Immature natural killer cell (primary cell): ENCODE measurements around the gene RSRP1. TPM values are rescaled to one million over a fixed set of nuclear protein-coding genes. Genes with fewer than 3 reads are reported as not detected.

ENCODE experiments used
- DNase-seq, 3 donors: peaks; one replicate each; pipeline ENCODE4 v3.0.0; 2022; ENCODE audit warnings: mixed read lengths in 1 of 3
- H3K27ac Mint-ChIP-seq, 6 donors: one replicate each; pipeline ENCODE4 v1.8.0; 2020; ENCODE audit warnings: mixed read lengths in 6 of 6, mild to moderate bottlenecking in 5 of 6, inconsistent platforms in 4 of 6, moderate library complexity in 3 of 6
- H3K27me3 Mint-ChIP-seq, 3 donors: one replicate each; pipeline ENCODE4 v1.8.0; 2020 to 2021; ENCODE audit warnings: low read depth in 3 of 3, mild to moderate bottlenecking in 3 of 3, mixed read lengths in 3 of 3, moderate library complexity in 3 of 3, inconsistent platforms in 1 of 3
- H3K36me3 Mint-ChIP-seq, 3 donors: one replicate each; pipeline ENCODE4 v1.8.0; 2020; ENCODE audit warnings: mixed read lengths in 3 of 3, inconsistent platforms in 2 of 3, mild to moderate bottlenecking in 2 of 3
- H3K4me1 Mint-ChIP-seq, 2 donors: one replicate each; pipeline ENCODE4 v1.8.0; 2020; ENCODE audit warnings: inconsistent platforms in 2 of 2, mild to moderate bottlenecking in 2 of 2, mixed read lengths in 2 of 2, moderate library complexity in 1 of 2
- H3K4me3 Mint-ChIP-seq, 5 donors: one replicate each; pipeline ENCODE4 v1.8.0; 2020; ENCODE audit warnings: mild to moderate bottlenecking in 5 of 5, mixed read lengths in 5 of 5, inconsistent platforms in 3 of 5, moderate library complexity in 3 of 5
- H3K9me3 Mint-ChIP-seq, 6 donors: one replicate each; pipeline ENCODE4 v1.8.0; 2020; ENCODE audit warnings: mild to moderate bottlenecking in 6 of 6, mixed read lengths in 6 of 6, inconsistent platforms in 4 of 6, moderate library complexity in 3 of 6
- polyA plus RNA-seq, 3 donors: library from polyadenylated mRNA; unstranded; fragments of 300-500 nt; fragmentation: Illumina TruSeq; gene quantifications; one replicate each; pipeline ENCODE4 v1.2.3, GENCODE V29; 2021

The RSRP1 gene
- polyA plus RNA-seq, 3 donors from 2014 or later: 23.9 to 70.1 (median 33.4) TPM

GRCh38 chr1:25199819-25200620, 47.2 kb downstream of the RSRP1 start:
- no peak for DNase-seq
- Mint-ChIP-seq H3K27me3 (peaks cover 0 to 5% (median 3%) of the 10 kb centered on the region in 3 donors), H3K4me1 (peaks cover 7 to 12% of the 10 kb centered on the region in 2 donors), H3K9me3 (no peaks in the 10 kb centered on the region), H3K27ac (no peak overlapping the region), H3K4me3 (no peak overlapping the region), H3K36me3 (no peaks in the 10 kb centered on the region)

GRCh38 chr1:25198663-25199252, 48.5 kb downstream of the RSRP1 start:
- no peak for DNase-seq
- no peak overlapping the region for H3K27ac Mint-ChIP-seq
- no peaks in the 10 kb centered on the region for H3K9me3 Mint-ChIP-seq

GRCh38 chr1:25197982-25198662, 49.1 kb downstream of the RSRP1 start:
- Mint-ChIP-seq H3K27me3 (peaks cover 0 to 5% (median 3%) of the 10 kb centered on the region in 3 donors), H3K27ac (peak overlapping the region in 1 of 6 donors; percentile 42), H3K36me3 (no peaks in the 10 kb centered on the region), H3K4me1 (peaks cover 13 to 18% of the 10 kb centered on the region in 2 donors), H3K4me3 (no peak overlapping the region), H3K9me3 (no peaks in the 10 kb centered on the region)
- DNase-seq: no peak

More at GRCh38 chr1:25198663-25199252, 48.5 kb downstream of the RSRP1 start:
- H3K27me3 Mint-ChIP-seq: peaks cover 0 to 5% (median 3%) of the 10 kb centered on the region in 3 donors
- H3K4me3 Mint-ChIP-seq: no peak overlapping the region
- peaks cover 12 to 16% of the 10 kb centered on the region in 2 donors for H3K4me1 Mint-ChIP-seq
- H3K36me3 Mint-ChIP-seq: no peaks in the 10 kb centered on the region

GRCh38 chr1:25197235-25197975, 49.8 kb downstream of the RSRP1 start:
- Mint-ChIP-seq H3K27me3 (peaks cover 0 to 5% (median 3%) of the 10 kb centered on the region in 3 donors), H3K4me1 (peaks cover 13 to 18% of the 10 kb centered on the region in 2 donors), H3K4me3 (no peak overlapping the region), H3K27ac (no peak overlapping the region), H3K9me3 (no peaks in the 10 kb centered on the region), H3K36me3 (no peaks in the 10 kb centered on the region)
- DNase-seq: no peak

GRCh38 chr1:25196830-25197229, 50.4 kb downstream of the RSRP1 start:
- no peak overlapping the region for H3K4me3 Mint-ChIP-seq
- DNase-seq: no peak
- peaks cover 13 to 18% of the 10 kb centered on the region in 2 donors for H3K4me1 Mint-ChIP-seq
- H3K27me3 Mint-ChIP-seq: peaks cover 0 to 5% (median 3%) of the 10 kb centered on the region in 3 donors
- H3K9me3 Mint-ChIP-seq: no peaks in the 10 kb centered on the region
- no peaks in the 10 kb centered on the region for H3K36me3 Mint-ChIP-seq
- no peak overlapping the region for H3K27ac Mint-ChIP-seq

- no peak for DNase-seq
- no peak overlapping the region for H3K4me3 Mint-ChIP-seq
- no peaks in the 10 kb centered on the region for H3K36me3 Mint-ChIP-seq
- peaks cover 0 to 5% (median 1%) of the 10 kb centered on the region in 3 donors for H3K27me3 Mint-ChIP-seq
- H3K27ac Mint-ChIP-seq: no peak overlapping the region
- H3K9me3 Mint-ChIP-seq: no peaks in the 10 kb centered on the region
- peaks cover 13 to 18% of the 10 kb centered on the region in 2 donors for H3K4me1 Mint-ChIP-seq
Observed at GRCh38 chr1:25195835-25196234, 51.4 kb downstream of the RSRP1 start.

DNA sequence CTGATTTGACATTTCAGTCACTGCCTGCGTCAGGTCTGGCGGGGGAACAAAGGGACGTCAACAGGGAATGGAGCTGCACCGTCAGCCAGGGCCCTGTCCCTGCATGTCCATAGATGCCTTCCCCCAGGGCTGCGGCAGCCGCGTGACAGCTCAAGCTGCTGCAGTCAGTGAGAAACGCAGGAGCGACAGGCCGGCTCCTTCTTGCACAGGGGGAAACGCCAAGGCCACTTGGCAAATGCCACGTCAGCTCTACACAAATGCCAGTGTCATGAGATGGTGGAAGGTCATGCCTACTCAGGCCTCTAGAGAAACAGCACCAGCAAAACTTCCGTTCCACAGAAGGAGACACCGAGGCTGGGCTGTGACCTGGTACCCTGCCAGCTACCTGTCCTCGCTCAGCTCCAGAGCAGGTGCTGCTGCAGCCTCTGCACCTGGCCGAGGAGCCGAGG, 52.7 kb downstream of the RSRP1 start:
- Mint-ChIP-seq H3K27ac (no peak overlapping the region), H3K36me3 (no peaks in the 10 kb centered on the region), H3K9me3 (no peaks in the 10 kb centered on the region), H3K27me3 (peaks cover 0 to 3% (median 1%) of the 10 kb centered on the region in 3 donors), H3K4me3 (no peak overlapping the region), H3K4me1 (peaks cover 13 to 18% of the 10 kb centered on the region in 2 donors)
- DNase-seq: no peak

DNA sequence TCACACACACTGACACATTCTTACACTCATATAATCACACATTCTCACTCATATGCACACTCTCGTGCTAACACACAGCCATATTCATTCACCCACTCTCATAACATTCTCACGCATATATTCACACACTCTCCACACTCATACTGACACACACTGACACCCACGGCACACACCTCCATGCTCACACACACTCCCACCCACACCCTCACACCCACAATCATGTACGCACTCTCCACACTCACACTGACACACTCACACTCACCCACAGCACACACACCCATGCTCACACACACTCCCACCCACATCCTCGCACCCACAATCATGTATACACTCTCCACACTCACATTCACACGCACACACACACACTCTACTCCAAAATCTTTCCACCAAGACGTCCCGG, 53.2 kb downstream of the RSRP1 start:
- Mint-ChIP-seq H3K4me1 (peaks cover 13 to 18% of the 10 kb centered on the region in 2 donors), H3K4me3 (no peak overlapping the region), H3K27me3 (peaks cover 0 to 3% (median 1%) of the 10 kb centered on the region in 3 donors), H3K27ac (peak overlapping the region in 4 of 6 donors; percentile 0 to 83 (median 42)), H3K36me3 (no peaks in the 10 kb centered on the region), H3K9me3 (no peaks in the 10 kb centered on the region)
- no peak for DNase-seq

DNA sequence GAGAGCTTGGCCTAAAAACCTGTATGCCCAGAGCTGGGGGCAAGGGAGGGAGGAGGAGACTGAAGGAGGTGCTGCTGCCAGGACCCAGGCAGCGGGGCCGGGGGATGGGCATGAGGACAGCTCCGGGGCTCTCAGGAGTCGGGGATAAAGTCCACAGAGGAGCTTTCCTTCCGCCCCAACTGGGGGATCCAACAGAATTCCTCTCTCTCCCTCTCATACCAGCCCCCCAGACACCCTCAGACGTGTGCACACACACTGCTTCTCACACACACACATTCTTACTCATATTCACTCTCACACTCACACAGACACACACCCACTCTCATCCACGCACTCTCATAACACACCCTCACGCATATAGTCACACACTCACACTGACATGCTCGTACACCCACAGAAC, 54.0 kb downstream of the RSRP1 start:
- Mint-ChIP-seq H3K4me1 (peaks cover 10 to 12% of the 10 kb centered on the region in 2 donors), H3K27me3 (peaks cover 0 to 1% (median 0%) of the 10 kb centered on the region in 3 donors), H3K27ac (peak overlapping the region in 1 of 6 donors; percentile 12), H3K9me3 (no peaks in the 10 kb centered on the region), H3K36me3 (no peaks in the 10 kb centered on the region), H3K4me3 (no peak overlapping the region)
- no peak for DNase-seq

Other genes with a start within 250 kb of the RSRP1 start
- 10 to 100 TPM; 65.6 to 82.8 (median 75.9) TPM for gene SYF2, start 15.0 kb downstream of the RSRP1 start, polyA plus RNA-seq
- under 1 TPM; 0.19 to 0.26 (median 0.21) TPM for gene RHD, start 25.1 kb upstream of the RSRP1 start, polyA plus RNA-seq
- gene TMEM50A, start 90.9 kb upstream of the RSRP1 start, polyA plus RNA-seq: 100 to 1,000 TPM; 238 to 291 (median 240) TPM
- not detected for gene RHCE, start 173.4 kb upstream of the RSRP1 start, polyA plus RNA-seq
- 1 to 10 TPM in 2 of 3 donors, under 1 TPM in 1; 0.45 to 5.2 (median 3.7) TPM for gene MACO1, start 183.4 kb upstream of the RSRP1 start, polyA plus RNA-seq